Lower leg skin (tissue), 3 donors: ENCODE results near the gene TENM4.

Source experiments
- CTCF ChIP-seq, 3 donors: fragments of 450-650 bp; IDR thresholded peaks; one replicate each; pipeline ENCODE4 v1.5.1; 2016; ENCODE audit warnings: antibody characterized with exemption in 3 of 3, mild to moderate bottlenecking in 3 of 3, moderate library complexity in 2 of 3
- POLR2A ChIP-seq, 2 donors: fragments of 450-650 bp; IDR thresholded peaks; one replicate each; pipeline ENCODE4 v1.6.1; 2016 to 2017; ENCODE audit warnings: antibody characterized with exemption in 2 of 2, mild to moderate bottlenecking in 1 of 2, moderate library complexity in 1 of 2

GRCh38 chr11:79090191-79090705 lies 350.6 kb downstream of the TENM4 start:
- TF ChIP-seq CTCF (IDR thresholded peaks at IDR 0.05) (no peak), POLR2A (IDR thresholded peaks at IDR 0.05) (no peak)
